ENCODE data around the gene GALNT16. TPM values are rescaled to one million over a fixed set of nuclear protein-coding genes. Genes with fewer than 3 reads are reported as not detected.

The GALNT16 gene
- total RNA-seq, 1 experiment from 2014 or later = 3.8 TPM

- intact Hi-C loops (cut with micrococcal nuclease; ENCODE audit: unreplicated experiment) = loop anchor here (1.0 to 5.0 kb wide), 4 partner anchors 63 to 368 kb away; partner anchors contain the start of gene SRSF5
Observed at GRCh38 chr14:69398818-69399210, 138.9 kb downstream of the GALNT16 start.

GRCh38 chr14:69399750-69400149 lies 139.8 kb downstream of the GALNT16 start:
- peak overlapping the region; percentile 13 for H3K27ac Mint-ChIP-seq (ENCODE audit: unreplicated experiment)
- no peaks in the 10 kb centered on the region for H3K27me3 Mint-ChIP-seq (ENCODE audit: insufficient read depth, unreplicated experiment)
- CTCF ChIA-PET = no interaction called here
- no peak for TF ChIP-seq CTCF (IDR thresholded peaks at IDR 0.05; ENCODE audit: insufficient read depth in 1 of 2, low read depth in 1 of 2, low read length in 1 of 2, severe bottlenecking in 1 of 2, unreplicated experiment in 1 of 2)
- Histone ChIP-seq H3K4me1 (peaks cover 3% of the 10 kb centered on the region; the same call in 1 of the 2 replicates), H3K4me3 (ENCODE audit: low read depth, low read length) (peak overlapping the region; percentile 74), H3K27me3 (replicated peaks; ENCODE audit: control insufficient read depth, insufficient read depth, low read length) (no peaks in the 10 kb centered on the region), H3K9me3 (no peaks in the 10 kb centered on the region), H3K36me3 (ENCODE audit: control insufficient read depth, insufficient read depth, low read length) (no peaks in the 10 kb centered on the region; the same call in none of the 2 replicates)
- intact Hi-C loops (cut with micrococcal nuclease; ENCODE audit: unreplicated experiment) = loop anchor here (2.0 to 5.0 kb wide), 3 partner anchors 63 to 367 kb away; partner anchors contain the start of gene SRSF5
- POLR2A ChIA-PET = no interaction called here
- no TSS peak for BruUV-seq (replicated peaks)
- peaks cover 9% of the 10 kb centered on the region for H3K4me1 Mint-ChIP-seq (ENCODE audit: low read depth, unreplicated experiment)
- DNase-seq = no peak
- peak overlapping the region; percentile 92 for H3K4me3 Mint-ChIP-seq (ENCODE audit: unreplicated experiment)
- peaks cover 47% of the 10 kb centered on the region for H3K36me3 Mint-ChIP-seq (ENCODE audit: insufficient read depth, unreplicated experiment)
- H3K9me3 Mint-ChIP-seq (ENCODE audit: unreplicated experiment) = no peaks in the 10 kb centered on the region

More at GRCh38 chr14:69398818-69399210, 138.9 kb downstream of the GALNT16 start:
- no peak for DNase-seq
- Mint-ChIP-seq H3K4me1 (ENCODE audit: low read depth, unreplicated experiment) (peaks cover 9% of the 10 kb centered on the region), H3K36me3 (ENCODE audit: insufficient read depth, unreplicated experiment) (peaks cover 52% of the 10 kb centered on the region), H3K4me3 (ENCODE audit: unreplicated experiment) (peak overlapping the region; percentile 92), H3K27me3 (ENCODE audit: insufficient read depth, unreplicated experiment) (no peaks in the 10 kb centered on the region), H3K27ac (ENCODE audit: unreplicated experiment) (peak overlapping the region; percentile 98), H3K9me3 (ENCODE audit: unreplicated experiment) (no peaks in the 10 kb centered on the region)
- H3K4me1 ChIP-seq = peaks cover 3% of the 10 kb centered on the region; the same call in 1 of the 2 replicates
- H3K36me3 ChIP-seq (ENCODE audit: control insufficient read depth, insufficient read depth, low read length) = no peaks in the 10 kb centered on the region; the same call in none of the 2 replicates
- POLR2A ChIA-PET = interaction anchor here (1.0 to 1.4 kb wide), 2 partner anchors 61 to 207 kb away, joined by 3 to 7 read pairs; no protein-coding TSS in a partner anchor
- TF ChIP-seq CTCF (IDR thresholded peaks at IDR 0.05; ENCODE audit: insufficient read depth in 1 of 2, low read depth in 1 of 2, low read length in 1 of 2, severe bottlenecking in 1 of 2, unreplicated experiment in 1 of 2) = no peak
- H3K27me3 ChIP-seq (replicated peaks; ENCODE audit: control insufficient read depth, insufficient read depth, low read length) = no peaks in the 10 kb centered on the region
- H3K9me3 ChIP-seq = no peaks in the 10 kb centered on the region
- BruUV-seq (replicated peaks) = TSS peak; percentile 54
- H3K4me3 ChIP-seq (ENCODE audit: low read depth, low read length) = peak overlapping the region; percentile 74
- CTCF ChIA-PET = interaction anchor here (1.5 kb wide), 1 partner anchor 111 kb away, joined by 6 read pairs; no protein-coding TSS in a partner anchor

- H3K4me3 ChIP-seq (ENCODE audit: low read depth, low read length) = peak overlapping the region; percentile 20
- Mint-ChIP-seq H3K36me3 (ENCODE audit: insufficient read depth, unreplicated experiment) (peaks cover 43% of the 10 kb centered on the region), H3K4me1 (ENCODE audit: low read depth, unreplicated experiment) (peaks cover 9% of the 10 kb centered on the region), H3K27me3 (ENCODE audit: insufficient read depth, unreplicated experiment) (no peaks in the 10 kb centered on the region), H3K9me3 (ENCODE audit: unreplicated experiment) (no peaks in the 10 kb centered on the region), H3K27ac (ENCODE audit: unreplicated experiment) (peak overlapping the region; percentile 13), H3K4me3 (ENCODE audit: unreplicated experiment) (peak overlapping the region; percentile 92)
- intact Hi-C loops (cut with micrococcal nuclease; ENCODE audit: unreplicated experiment) = no loop called here
- CTCF ChIA-PET = interaction anchor here (0.6 kb wide), 1 partner anchor 174 kb away, joined by 5 read pairs; no protein-coding TSS in a partner anchor
- no peaks in the 10 kb centered on the region for H3K27me3 ChIP-seq (replicated peaks; ENCODE audit: control insufficient read depth, insufficient read depth, low read length)
- BruUV-seq (replicated peaks) = no TSS peak
- DNase-seq = no peak
- H3K36me3 ChIP-seq (ENCODE audit: control insufficient read depth, insufficient read depth, low read length) = no peaks in the 10 kb centered on the region; the same call in none of the 2 replicates
- POLR2A ChIA-PET = no interaction called here
- no peak for TF ChIP-seq CTCF (IDR thresholded peaks at IDR 0.05; ENCODE audit: insufficient read depth in 1 of 2, low read depth in 1 of 2, low read length in 1 of 2, severe bottlenecking in 1 of 2, unreplicated experiment in 1 of 2)
- H3K4me1 ChIP-seq = peaks cover 3% of the 10 kb centered on the region; the same call in 1 of the 2 replicates
- H3K9me3 ChIP-seq = no peaks in the 10 kb centered on the region
Observed at GRCh38 chr14:69400154-69400553, 140.2 kb downstream of the GALNT16 start.
